Neural crest cell (in vitro differentiated cells): ENCODE measurements around the gene FILIP1. TPM values are rescaled to one million over a fixed set of nuclear protein-coding genes. Genes with fewer than 3 reads are reported as not detected.

Experiments
- DNase-seq: peaks from one replicate; pipeline ENCODE4 v3.0.0; 2021; ENCODE audit warnings: low read depth, mixed read lengths, low spot score
- H3K27ac Mint-ChIP-seq: one replicate; pipeline ENCODE4 v1.8.0; 2021; ENCODE audit warnings: mild to moderate bottlenecking, mixed read lengths; ENCODE audit not compliant: unreplicated experiment
- H3K27me3 Mint-ChIP-seq: 2 replicates; pipeline ENCODE4 v1.8.0; 2021; ENCODE audit warnings: low read depth, mild to moderate bottlenecking, mixed read lengths
- H3K36me3 Mint-ChIP-seq: 2 replicates; pipeline ENCODE4 v1.8.0; 2021; ENCODE audit warnings: low read depth, mild to moderate bottlenecking, mixed read lengths
- H3K4me1 Mint-ChIP-seq: 2 replicates; pipeline ENCODE4 v1.8.0; 2021; ENCODE audit warnings: mixed read lengths
- H3K4me3 Mint-ChIP-seq: one replicate; pipeline ENCODE4 v1.8.0; 2021; ENCODE audit warnings: mild to moderate bottlenecking, mixed read lengths
- H3K9me3 Mint-ChIP-seq: 2 replicates; pipeline ENCODE4 v1.8.0; 2021; ENCODE audit warnings: mixed read lengths
- total RNA-seq: library from RNA; stranded (reverse); gene quantifications from 2 replicates; pipeline ENCODE4 v1.2.1, GENCODE V29; 2021
- TF ChIP-seq, protein P1 (sequence below): fragments of 200-600 bp; sonication (generic); conservative IDR thresholded peaks from 2 replicates; pipeline ENCODE4 v1.5.0; 2021; ENCODE audit warnings: antibody characterized with exemption, mild to moderate bottlenecking

Gene FILIP1
- total RNA-seq, 1 donor from 2014 or later = 0.79 TPM

DNA sequence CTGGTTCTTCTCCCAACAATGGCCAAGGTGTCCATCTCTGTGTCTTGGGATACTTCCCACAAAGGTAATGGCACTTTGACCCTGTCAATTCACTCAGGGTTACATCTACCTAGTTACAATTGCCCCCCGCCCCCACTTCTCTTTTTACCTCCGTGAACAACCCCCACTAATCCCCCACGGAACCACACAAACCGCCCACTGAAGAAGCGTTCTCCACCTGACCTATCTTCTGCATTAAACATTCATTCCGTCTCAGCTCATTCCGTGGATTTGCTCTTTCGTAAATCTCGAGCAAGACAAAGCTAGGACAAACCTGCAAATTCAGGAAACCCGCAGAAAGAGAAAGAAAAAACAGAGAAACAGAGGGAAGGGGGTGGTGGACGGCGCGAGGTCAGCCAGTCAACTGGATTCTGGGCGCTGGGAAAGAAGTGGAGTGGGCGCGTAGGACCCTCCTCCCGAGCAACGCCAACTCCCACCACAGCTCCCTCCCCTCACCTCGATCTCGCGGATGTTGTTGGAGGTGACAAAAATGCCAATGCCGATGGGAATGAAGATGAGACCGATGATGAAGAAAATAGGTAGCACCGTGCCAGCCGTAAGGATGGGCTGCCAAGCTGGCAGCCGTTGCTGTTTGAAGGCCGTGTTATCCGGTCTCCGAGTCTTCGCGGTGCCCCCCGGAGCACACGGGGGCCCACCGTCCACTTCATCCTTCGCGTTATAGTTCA, 209.5 kb downstream of the FILIP1 start:
- H3K9me3 Mint-ChIP-seq = no peaks in the 10 kb centered on the region
- H3K27me3 Mint-ChIP-seq = no peaks in the 10 kb centered on the region
- no peaks in the 10 kb centered on the region for H3K36me3 Mint-ChIP-seq
- no peak overlapping the region for H3K27ac Mint-ChIP-seq
- H3K4me3 Mint-ChIP-seq = no peak overlapping the region
- DNase-seq = no peak
- TF ChIP-seq, protein P1, sequence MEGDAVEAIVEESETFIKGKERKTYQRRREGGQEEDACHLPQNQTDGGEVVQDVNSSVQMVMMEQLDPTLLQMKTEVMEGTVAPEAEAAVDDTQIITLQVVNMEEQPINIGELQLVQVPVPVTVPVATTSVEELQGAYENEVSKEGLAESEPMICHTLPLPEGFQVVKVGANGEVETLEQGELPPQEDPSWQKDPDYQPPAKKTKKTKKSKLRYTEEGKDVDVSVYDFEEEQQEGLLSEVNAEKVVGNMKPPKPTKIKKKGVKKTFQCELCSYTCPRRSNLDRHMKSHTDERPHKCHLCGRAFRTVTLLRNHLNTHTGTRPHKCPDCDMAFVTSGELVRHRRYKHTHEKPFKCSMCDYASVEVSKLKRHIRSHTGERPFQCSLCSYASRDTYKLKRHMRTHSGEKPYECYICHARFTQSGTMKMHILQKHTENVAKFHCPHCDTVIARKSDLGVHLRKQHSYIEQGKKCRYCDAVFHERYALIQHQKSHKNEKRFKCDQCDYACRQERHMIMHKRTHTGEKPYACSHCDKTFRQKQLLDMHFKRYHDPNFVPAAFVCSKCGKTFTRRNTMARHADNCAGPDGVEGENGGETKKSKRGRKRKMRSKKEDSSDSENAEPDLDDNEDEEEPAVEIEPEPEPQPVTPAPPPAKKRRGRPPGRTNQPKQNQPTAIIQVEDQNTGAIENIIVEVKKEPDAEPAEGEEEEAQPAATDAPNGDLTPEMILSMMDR = no peak
- peaks cover 19% of the 10 kb centered on the region for H3K4me1 Mint-ChIP-seq

DNA sequence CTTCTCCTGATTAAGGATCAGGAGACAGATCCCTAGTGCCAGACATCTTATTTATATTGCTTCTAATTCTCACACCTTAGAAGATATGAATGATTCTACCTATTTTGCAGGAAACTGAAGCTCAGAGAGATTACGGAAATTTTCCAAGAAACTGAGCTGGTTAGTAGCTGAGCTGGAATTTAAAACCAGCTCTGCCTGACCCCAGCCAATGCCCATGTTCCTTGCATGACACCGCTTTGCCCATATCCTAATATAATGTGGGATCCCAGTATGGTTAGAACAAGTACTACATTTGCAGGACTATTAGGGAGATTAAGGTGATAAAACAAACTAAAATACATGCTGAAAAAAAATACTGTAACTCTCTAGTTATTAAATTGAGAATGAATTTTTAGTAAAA, 210.9 kb downstream of the FILIP1 start:
- Mint-ChIP-seq H3K27me3 (no peaks in the 10 kb centered on the region), H3K9me3 (no peaks in the 10 kb centered on the region), H3K27ac (no peak overlapping the region), H3K4me1 (peaks cover 23% of the 10 kb centered on the region), H3K4me3 (peak overlapping the region; percentile 69), H3K36me3 (peaks cover 3% of the 10 kb centered on the region)
- TF ChIP-seq, protein P1 = no peak
- DNase-seq = no peak

DNA sequence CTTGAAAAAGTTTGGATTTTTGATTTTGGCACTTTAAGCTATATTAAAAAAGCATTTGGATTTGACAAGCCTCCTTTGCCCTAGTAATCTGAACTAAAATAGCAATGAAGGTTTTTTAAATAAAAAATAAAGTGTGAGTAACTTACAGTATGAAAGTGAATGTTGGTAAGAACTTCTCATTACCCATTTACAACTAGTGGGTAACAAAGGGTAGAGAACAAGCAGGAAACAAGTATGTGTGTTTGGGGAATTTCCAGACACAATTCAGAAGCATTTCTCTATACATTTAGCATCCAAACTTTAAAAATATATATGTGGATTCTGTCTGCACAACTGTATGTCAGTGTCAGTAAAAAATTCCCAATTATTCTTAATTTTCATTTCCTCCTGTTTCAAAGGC, 211.9 kb downstream of the FILIP1 start:
- peaks cover 19% of the 10 kb centered on the region for H3K4me1 Mint-ChIP-seq
- peak overlapping the region; percentile 63 for H3K4me3 Mint-ChIP-seq
- TF ChIP-seq, protein P1 = no peak
- DNase-seq = no peak
- peaks cover 3% of the 10 kb centered on the region for H3K36me3 Mint-ChIP-seq
- H3K27ac Mint-ChIP-seq = no peak overlapping the region
- H3K27me3 Mint-ChIP-seq = no peaks in the 10 kb centered on the region
- no peaks in the 10 kb centered on the region for H3K9me3 Mint-ChIP-seq

DNA sequence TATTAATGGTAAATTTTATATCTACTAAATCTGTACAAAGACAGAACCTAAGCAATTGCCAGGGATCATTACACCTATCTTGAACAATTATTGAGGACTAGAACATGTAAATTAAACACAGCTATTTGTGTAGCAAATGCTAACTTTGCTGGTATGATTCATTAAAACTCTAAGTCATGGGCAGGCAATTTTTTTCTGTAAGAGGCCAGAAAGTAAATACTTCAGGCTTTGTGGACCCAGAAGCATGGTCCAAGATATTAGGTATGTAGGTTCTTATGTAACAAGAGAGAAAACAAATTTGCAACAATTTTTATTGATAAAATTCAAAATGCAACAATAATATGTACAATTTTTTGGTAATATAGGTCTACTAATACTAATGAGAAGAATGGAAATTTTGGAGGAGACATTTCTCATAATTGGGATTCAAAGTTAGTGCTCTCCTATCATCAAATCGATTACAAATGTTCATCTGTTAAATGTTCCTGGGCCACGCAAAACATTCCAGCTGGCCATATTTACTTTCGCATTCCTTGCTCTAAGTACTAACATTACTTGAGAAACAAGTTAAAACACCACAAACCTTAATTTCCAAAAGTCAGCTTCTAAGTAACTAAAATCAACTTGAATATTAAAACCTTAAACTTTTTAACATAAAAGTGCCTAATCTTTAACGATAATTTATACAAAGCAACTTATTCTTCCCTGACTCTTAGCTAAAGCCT, 213.3 kb downstream of the FILIP1 start:
- H3K27ac Mint-ChIP-seq = no peak overlapping the region
- H3K4me3 Mint-ChIP-seq = no peak overlapping the region

DNA sequence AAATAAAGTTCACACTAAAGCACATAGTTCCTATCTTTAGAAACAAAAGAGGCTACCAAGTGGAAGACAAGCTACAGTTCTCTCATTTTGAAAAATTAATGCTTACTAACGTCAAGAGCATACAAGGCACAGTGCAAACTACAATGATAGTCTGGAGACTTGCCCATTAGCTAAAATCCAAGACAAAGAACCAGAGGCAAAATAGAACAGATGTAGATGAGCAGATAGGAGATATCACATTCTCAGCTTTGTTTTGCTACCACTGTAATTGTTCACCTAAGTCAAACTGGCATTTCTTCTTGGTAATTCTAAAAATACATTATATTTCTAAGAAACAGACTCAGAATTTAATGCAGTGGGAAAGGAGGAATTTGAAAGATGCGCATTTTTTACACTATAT, 214.2 kb downstream of the FILIP1 start:
- H3K4me1 Mint-ChIP-seq = peaks cover 15% of the 10 kb centered on the region
- H3K27ac Mint-ChIP-seq = no peak overlapping the region

More for the DNA sequence above, 213.3 kb downstream of the FILIP1 start:
- Mint-ChIP-seq H3K27me3 (no peaks in the 10 kb centered on the region), H3K4me1 (peaks cover 15% of the 10 kb centered on the region), H3K36me3 (peaks cover 6% of the 10 kb centered on the region), H3K9me3 (no peaks in the 10 kb centered on the region)
- TF ChIP-seq, protein P1 = no peak
- no peak for DNase-seq

More for the DNA sequence above, 214.2 kb downstream of the FILIP1 start:
- Mint-ChIP-seq H3K4me3 (no peak overlapping the region), H3K9me3 (peaks cover 4% of the 10 kb centered on the region), H3K27me3 (no peaks in the 10 kb centered on the region), H3K36me3 (peaks cover 10% of the 10 kb centered on the region)
- TF ChIP-seq, protein P1 = no peak
- DNase-seq = no peak
